Subcutaneous adipose tissue (tissue), 4 donors: ENCODE data around the gene MKI67. TPM values are rescaled to one million over a fixed set of nuclear protein-coding genes. Genes with fewer than 3 reads are reported as not detected.

ENCODE experiments used
- total RNA-seq, 4 donors: library from RNA; depleted of rRNA; stranded (reverse); fragments of >200 nt; gene quantifications; one replicate each; pipeline ENCODE4 v1.1.0, GENCODE V29; 2016
- TF ChIP-seq, protein P1 (sequence below): fragments of 450-650 bp; IDR thresholded peaks from one replicate; pipeline ENCODE4 v1.5.1; 2016; ENCODE audit warnings: low read depth, mild to moderate bottlenecking, control low read depth, antibody characterized with exemption, moderate library complexity

The MKI67 gene
- total RNA-seq, 4 donors from 2014 or later: 0.49 to 6.5 (median 3.1) TPM

DNA sequence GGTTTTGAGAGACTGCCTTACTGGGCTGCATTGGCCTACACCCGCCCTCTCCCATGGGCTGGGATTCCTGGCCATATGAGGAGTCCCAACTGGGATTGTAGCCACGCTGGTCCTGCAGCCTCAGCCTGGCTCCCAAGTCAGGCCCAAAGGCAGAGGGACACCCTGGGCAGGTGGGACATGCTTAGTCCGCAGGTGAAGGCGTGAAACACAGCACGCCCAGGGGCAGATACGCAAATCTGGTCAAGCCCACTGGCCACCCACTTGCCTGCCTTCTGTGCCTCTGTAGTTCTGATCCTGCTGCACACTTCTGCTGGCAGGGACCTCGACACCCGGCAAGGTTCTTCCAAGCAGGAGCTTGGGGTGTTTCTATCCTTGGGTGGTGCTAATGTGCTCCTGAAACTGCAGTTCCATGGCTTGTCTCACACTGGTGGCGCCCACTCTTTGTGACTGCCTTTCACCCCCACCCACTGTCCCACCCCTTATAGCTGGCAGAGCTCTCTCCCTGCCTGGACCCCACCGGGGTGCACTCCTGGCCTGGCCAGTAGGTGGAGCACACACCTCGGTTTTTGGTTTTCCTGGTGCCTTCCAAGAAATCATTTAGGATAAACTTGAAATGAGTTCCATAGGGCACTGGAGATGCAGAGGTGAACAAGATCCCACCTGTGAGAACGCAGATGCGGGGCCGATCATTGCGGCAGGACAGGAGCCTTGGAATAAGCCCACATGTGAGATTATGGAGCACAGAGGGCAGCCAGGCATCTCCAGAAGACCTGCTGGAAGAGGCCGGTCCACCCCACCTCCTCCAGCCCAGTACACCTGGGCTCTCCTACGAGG is 47.9 kb downstream of the MKI67 start:
- TF ChIP-seq, protein P1, sequence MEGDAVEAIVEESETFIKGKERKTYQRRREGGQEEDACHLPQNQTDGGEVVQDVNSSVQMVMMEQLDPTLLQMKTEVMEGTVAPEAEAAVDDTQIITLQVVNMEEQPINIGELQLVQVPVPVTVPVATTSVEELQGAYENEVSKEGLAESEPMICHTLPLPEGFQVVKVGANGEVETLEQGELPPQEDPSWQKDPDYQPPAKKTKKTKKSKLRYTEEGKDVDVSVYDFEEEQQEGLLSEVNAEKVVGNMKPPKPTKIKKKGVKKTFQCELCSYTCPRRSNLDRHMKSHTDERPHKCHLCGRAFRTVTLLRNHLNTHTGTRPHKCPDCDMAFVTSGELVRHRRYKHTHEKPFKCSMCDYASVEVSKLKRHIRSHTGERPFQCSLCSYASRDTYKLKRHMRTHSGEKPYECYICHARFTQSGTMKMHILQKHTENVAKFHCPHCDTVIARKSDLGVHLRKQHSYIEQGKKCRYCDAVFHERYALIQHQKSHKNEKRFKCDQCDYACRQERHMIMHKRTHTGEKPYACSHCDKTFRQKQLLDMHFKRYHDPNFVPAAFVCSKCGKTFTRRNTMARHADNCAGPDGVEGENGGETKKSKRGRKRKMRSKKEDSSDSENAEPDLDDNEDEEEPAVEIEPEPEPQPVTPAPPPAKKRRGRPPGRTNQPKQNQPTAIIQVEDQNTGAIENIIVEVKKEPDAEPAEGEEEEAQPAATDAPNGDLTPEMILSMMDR: no peak

DNA sequence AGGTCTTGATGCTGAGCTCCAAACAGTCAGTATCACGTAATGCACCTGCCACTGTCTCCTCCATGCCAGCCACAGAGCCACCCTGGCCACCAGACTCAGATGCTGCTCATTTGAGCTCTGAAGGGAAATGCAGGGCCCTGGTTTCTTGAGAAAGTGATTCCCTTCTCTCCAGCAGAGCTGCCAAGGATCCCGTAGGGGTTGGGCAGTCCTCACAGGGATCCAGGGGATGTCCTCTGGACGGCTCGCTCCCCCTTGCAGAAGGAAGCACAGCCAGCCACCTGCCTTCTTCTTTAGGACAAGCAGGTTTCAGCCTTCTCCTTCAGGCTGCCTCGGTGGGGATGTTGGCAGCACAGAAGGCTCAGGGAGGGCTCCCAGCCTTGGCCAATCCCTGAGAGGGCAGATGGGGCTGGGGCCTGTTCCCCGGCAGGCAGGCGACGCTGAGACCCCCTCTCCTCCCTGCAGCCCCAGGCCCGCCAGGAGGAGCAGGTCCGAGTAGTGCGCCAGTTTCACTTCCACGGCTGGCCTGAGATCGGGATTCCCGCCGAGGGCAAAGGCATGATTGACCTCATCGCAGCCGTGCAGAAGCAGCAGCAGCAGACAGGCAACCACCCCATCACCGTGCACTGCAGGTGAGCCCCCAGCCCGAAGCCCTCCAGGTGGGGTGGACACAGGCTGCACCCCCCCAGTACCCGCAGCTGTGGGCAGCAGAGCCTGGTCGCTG is 48.9 kb downstream of the MKI67 start:
- TF ChIP-seq, protein P1: no peak

DNA sequence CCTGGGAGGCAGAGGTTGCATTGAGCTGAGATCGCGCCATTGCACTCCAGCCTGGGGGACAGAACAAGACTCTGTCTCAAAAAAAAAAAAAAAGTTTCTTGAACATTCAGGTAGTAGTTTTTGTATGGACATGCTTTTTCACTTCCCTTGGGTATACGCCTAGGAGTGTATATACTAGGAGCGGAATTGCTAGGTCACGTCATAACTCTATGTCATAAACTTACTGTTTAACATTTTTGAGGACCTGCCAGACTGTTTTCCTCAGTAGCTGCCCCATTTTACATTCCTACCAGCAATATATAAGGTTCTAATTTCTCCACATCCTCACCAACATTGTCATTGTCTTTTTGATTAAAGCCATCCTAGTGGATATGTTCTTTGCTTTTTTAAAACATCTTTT is 51.6 kb downstream of the MKI67 start:
- TF ChIP-seq, protein P1: no peak

DNA sequence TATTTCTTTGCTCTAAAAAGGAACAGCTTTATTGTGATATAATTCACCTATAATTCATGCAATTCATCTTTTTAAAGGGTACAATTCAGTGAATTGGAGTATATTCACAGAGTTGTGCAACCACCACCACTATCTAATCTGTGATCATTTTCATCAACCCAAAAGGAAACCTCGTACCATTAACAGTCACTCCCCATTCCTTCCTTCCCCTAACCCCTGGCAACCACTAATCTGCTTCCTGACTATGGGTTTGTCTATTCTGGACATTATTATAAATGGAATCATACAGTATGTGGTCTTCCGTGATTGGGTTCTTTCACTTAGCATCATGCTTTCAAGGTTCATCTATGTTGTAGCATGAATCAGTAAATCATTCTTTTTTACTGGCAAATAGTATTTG is 52.3 kb downstream of the MKI67 start:
- TF ChIP-seq, protein P1: no peak

DNA sequence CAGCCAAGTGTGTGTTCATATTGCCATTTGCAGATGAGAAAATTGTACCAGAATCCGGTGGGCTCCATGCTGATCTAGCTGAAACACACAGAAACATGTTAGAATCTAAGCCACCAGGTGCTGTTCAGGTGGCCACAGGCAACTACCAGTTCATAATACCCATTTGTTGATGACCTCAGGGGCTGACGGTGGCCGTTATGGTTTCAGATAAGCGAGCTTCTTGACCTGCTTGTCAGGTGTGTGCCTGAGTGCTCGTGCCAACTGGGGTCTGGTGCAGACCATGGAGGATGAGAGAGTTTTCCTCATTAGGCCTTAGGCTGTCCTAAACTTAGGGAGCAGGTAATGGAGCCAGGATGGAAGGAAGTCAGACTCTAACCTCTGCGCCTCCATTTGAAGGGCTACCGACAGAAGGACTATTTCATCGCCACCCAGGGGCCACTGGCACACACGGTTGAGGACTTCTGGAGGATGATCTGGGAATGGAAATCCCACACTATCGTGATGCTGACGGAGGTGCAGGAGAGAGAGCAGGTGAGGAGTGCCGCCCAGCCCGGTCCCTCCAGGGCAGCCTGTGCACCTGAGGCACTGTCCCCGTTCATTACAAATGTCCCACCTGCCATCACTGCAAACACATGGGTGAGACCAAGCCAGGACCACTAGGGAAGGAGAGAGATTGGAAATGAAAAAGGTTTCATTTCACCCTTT is 53.1 kb downstream of the MKI67 start:
- TF ChIP-seq, protein P1: no peak

DNA sequence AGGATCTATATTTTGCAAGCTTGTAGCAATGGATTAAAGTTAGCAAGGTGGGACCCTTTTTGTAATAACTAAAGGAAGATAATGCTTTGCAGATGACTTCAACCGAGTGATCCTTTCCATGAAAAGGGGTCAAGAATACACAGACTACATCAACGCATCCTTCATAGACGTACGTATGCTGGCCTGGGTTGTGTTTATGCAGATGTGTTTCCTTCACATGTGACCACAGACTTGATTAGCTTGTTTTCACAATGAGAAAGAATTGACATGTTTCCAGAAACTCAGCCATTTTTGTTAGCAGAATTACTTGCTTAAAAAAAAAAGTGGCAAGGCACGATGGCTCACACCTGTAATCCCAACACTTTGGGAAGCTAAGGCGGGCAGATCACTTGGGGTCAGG is 54.2 kb downstream of the MKI67 start:
- TF ChIP-seq, protein P1: no peak

DNA sequence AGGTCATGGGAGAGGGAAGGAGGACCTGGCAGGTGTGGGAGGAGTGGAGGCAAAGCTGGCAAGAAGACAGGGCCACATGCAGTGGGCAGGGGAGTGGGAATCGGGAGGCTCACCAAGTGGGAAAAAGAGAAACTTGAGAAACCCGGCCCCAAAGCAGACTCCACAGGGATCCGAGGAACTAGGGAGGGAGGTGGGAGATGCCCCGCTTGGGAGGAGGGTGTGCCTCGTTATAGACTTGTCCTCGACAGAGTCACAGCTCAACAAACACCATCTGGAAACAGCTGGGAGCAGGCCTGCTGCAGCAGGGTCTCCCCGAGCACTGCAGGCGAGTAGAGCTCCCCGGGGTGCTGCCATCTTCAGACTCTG is 54.8 kb downstream of the MKI67 start:
- TF ChIP-seq, protein P1: no peak
